Glutamatergic neuron (in vitro differentiated cells): Measurements from ENCODE around the gene TMEM150B. TPM values are rescaled to one million over a fixed set of nuclear protein-coding genes. Genes with fewer than 3 reads are reported as not detected.

ENCODE experiments used
- DNase-seq: peaks from one replicate; pipeline ENCODE4 v3.0.0; 2022
- H3K27ac Mint-ChIP-seq: one replicate; pipeline ENCODE4 v1.8.0; 2020; ENCODE audit warnings: mild to moderate bottlenecking, mixed read lengths, inconsistent platforms; ENCODE audit not compliant: unreplicated experiment
- H3K27me3 Mint-ChIP-seq: one replicate; pipeline ENCODE4 v1.8.0; 2020; ENCODE audit warnings: mild to moderate bottlenecking, moderate library complexity, mixed read lengths, inconsistent platforms; ENCODE audit not compliant: unreplicated experiment
- H3K36me3 Mint-ChIP-seq: one replicate; pipeline ENCODE4 v1.8.0; 2020; ENCODE audit warnings: mild to moderate bottlenecking, mixed read lengths, inconsistent platforms; ENCODE audit not compliant: unreplicated experiment
- H3K4me1 Mint-ChIP-seq: one replicate; pipeline ENCODE4 v1.8.0; 2020; ENCODE audit warnings: mild to moderate bottlenecking, low read depth, mixed read lengths, inconsistent platforms; ENCODE audit not compliant: unreplicated experiment
- H3K4me3 Mint-ChIP-seq: one replicate; pipeline ENCODE4 v1.8.0; 2020; ENCODE audit warnings: mild to moderate bottlenecking, mixed read lengths, inconsistent platforms; ENCODE audit not compliant: unreplicated experiment
- H3K9me3 Mint-ChIP-seq: one replicate; pipeline ENCODE4 v1.8.0; 2020; ENCODE audit warnings: mild to moderate bottlenecking, moderate library complexity, mixed read lengths, inconsistent platforms; ENCODE audit not compliant: unreplicated experiment
- CTCF ChIP-seq: fragments of 200-600 bp; sonication (generic); IDR thresholded peaks from one replicate; pipeline ENCODE4 v1.5.0; 2021; ENCODE audit not compliant: partially characterized antibody, unreplicated experiment
- total RNA-seq: library from RNA; stranded (reverse); fragmentation: NEBNext Ultra II Directional; extraction: Animal tissue kit (Norgen Biotek cat#: 25700); gene quantifications from one replicate; pipeline ENCODE4 v1.2.1, GENCODE V29; 2021; ENCODE audit not compliant: unreplicated experiment

The TMEM150B gene
- total RNA-seq, 1 donor from 2014 or later: not detected

GRCh38 chr19:55279770-55280643, 45.1 kb downstream of the TMEM150B start, which contains the start of gene HSPBP1:
TSS of gene HSPBP1 (minus strand) at chr19:55280110. CDS start at chr19:55279608, 502 bp downstream.
- H3K27me3 Mint-ChIP-seq: peaks cover 10% of the 10 kb centered on the region
- no peaks in the 10 kb centered on the region for H3K36me3 Mint-ChIP-seq
- no peak for TF ChIP-seq CTCF
- peak within 1 kb of the TSS; percentile 98 for H3K4me3 Mint-ChIP-seq
- H3K4me1 Mint-ChIP-seq: peaks cover 10% of the 10 kb centered on the region
- peaks cover 16% of the 10 kb centered on the region for H3K9me3 Mint-ChIP-seq
- H3K27ac Mint-ChIP-seq: peak within 1 kb of the TSS; percentile 92
- DNase-seq: peak; percentile 92

GRCh38 chr19:55279340-55279739, 45.8 kb downstream of the TMEM150B start:
- H3K4me3 Mint-ChIP-seq: peak overlapping the region; percentile 98
- TF ChIP-seq CTCF: no peak
- H3K27me3 Mint-ChIP-seq: peaks cover 8% of the 10 kb centered on the region
- H3K27ac Mint-ChIP-seq: peak overlapping the region; percentile 92
- peaks cover 13% of the 10 kb centered on the region for H3K4me1 Mint-ChIP-seq
- no peak for DNase-seq
- H3K36me3 Mint-ChIP-seq: no peaks in the 10 kb centered on the region
- peaks cover 16% of the 10 kb centered on the region for H3K9me3 Mint-ChIP-seq

GRCh38 chr19:55278391-55279135, 46.6 kb downstream of the TMEM150B start:
- Mint-ChIP-seq H3K4me1 (peaks cover 14% of the 10 kb centered on the region), H3K4me3 (peak overlapping the region; percentile 98), H3K27me3 (peaks cover 6% of the 10 kb centered on the region), H3K27ac (no peak overlapping the region), H3K9me3 (peaks cover 16% of the 10 kb centered on the region), H3K36me3 (no peaks in the 10 kb centered on the region)
- DNase-seq: no peak
- TF ChIP-seq CTCF: no peak

GRCh38 chr19:55277494-55277893, 47.6 kb downstream of the TMEM150B start:
- Mint-ChIP-seq H3K27ac (no peak overlapping the region), H3K36me3 (no peaks in the 10 kb centered on the region), H3K27me3 (no peaks in the 10 kb centered on the region), H3K4me3 (no peak overlapping the region), H3K4me1 (peaks cover 9% of the 10 kb centered on the region), H3K9me3 (peaks cover 10% of the 10 kb centered on the region)
- no peak for TF ChIP-seq CTCF
- no peak for DNase-seq
